ENCODE data around the gene ZNF454.

ZNF454 gene

GRCh38 chr5:178940569-178941360, at the start of gene ZNF454:
Gene ZNF454, plus strand, starts transcription at chr5:178941198. Its CDS starts 1,594 bp downstream, at chr5:178942792.
- DNase-seq = no peak

GRCh38 chr5:178895615-178896571, 45.1 kb upstream of the ZNF454 start, which contains the start of gene ZFP2:
Gene ZFP2, plus strand, starts transcription at chr5:178895913. Its CDS starts 35,401 bp downstream, at chr5:178931314.
- no peak for DNase-seq

GRCh38 chr5:178899289-178899688, 41.7 kb upstream of the ZNF454 start:
- no peak for DNase-seq

- DNase-seq = no peak
Measured at GRCh38 chr5:178902849-178903248, 38.1 kb upstream of the ZNF454 start.

- no peak for DNase-seq
Measured at GRCh38 chr5:178931846-178932760, 8.9 kb upstream of the ZNF454 start.

GRCh38 chr5:178941361-178941760, 363 bp downstream of the ZNF454 start:
- no peak for DNase-seq

- no peak for DNase-seq
Measured at GRCh38 chr5:178965465-178966055, 24.6 kb downstream of the ZNF454 start.

GRCh38 chr5:178981381-178981780, 40.4 kb downstream of the ZNF454 start:
- no peak for DNase-seq

- DNase-seq = no peak
Measured at GRCh38 chr5:178982941-178983340, 41.9 kb downstream of the ZNF454 start.

GRCh38 chr5:178983728-178984127, 42.7 kb downstream of the ZNF454 start:
- no peak for DNase-seq

- DNase-seq = no peak
Measured at GRCh38 chr5:178984145-178985072, 43.4 kb downstream of the ZNF454 start.

GRCh38 chr5:178986326-178986960, 45.4 kb downstream of the ZNF454 start:
- no peak for DNase-seq

- DNase-seq = no peak
Measured at GRCh38 chr5:178988436-178989220, 47.6 kb downstream of the ZNF454 start.

- no peak for DNase-seq
Measured at GRCh38 chr5:178989311-178989710, 48.3 kb downstream of the ZNF454 start.

- DNase-seq = no peak
Measured at GRCh38 chr5:178990491-178990890, 49.5 kb downstream of the ZNF454 start.

GRCh38 chr5:178991190-178992145, 50.5 kb downstream of the ZNF454 start:
- no peak for DNase-seq

- no peak for DNase-seq
Measured at GRCh38 chr5:178992291-178992895, 51.4 kb downstream of the ZNF454 start.

GRCh38 chr5:178993236-178993765, 52.3 kb downstream of the ZNF454 start:
- DNase-seq = no peak
